NCI-H748 treated with DMSO at 0.1 percent for 48 hours (cell line): ENCODE data around the gene CSRP2.

Experiments used
- DNase-seq: peaks from one replicate; lab custom pipeline; 2025; lab: John Stamatoyannopoulos, UW

CSRP2 gene

DNA sequence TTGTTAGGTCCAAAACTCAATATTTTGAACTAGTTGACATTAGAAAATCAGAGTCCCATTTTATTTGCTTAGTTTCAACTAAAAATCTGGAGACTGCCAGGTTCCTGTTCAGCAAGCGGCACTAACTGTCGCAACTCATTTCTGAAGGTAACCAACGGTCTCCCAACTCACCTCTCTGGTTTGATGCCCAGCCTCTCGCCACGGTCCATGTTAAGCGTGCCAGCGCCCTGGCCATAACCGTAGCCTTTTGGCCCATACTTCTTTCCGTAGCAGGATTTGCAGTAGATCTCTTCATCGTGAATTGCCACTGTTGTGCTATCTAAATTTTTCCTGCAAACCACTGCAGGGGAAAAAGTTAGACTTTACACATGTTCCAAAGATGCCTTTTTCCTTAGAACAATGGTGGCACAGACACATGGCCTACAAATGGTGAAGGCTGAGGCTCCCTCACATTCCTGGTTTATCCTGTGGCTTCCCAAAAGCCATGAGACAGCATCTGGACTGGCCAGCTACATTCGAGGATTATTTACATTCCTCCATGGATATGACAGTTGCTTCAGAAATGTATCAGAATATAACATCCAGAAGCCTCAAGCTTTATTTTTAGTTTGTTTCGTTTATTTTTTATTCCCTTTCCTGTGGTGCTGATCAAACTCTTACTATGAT lies 15.7 kb downstream of the CSRP2 start:
- no peak for DNase-seq

DNA sequence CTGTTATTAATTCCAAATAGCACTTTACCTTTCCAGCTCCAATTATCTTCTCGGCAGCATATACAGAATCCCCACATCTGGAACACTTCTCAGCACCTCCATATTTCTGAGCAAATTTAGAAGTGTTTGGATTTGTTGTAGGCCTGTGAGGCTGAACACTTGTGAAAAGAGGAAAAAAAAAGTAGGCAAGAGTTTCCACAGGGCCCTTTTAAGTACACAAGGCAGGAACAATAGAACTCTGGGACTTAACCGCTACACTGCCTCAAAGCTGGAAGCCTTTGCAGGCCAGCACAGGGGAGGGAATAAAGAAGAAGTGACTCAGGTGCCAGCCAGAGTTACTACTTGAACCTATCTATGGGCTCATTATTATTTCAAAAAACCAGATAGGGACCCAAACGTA lies 18.6 kb downstream of the CSRP2 start:
- DNase-seq = no peak

GRCh38 chr12:76859611-76860010 lies 19.2 kb downstream of the CSRP2 start:
- no peak for DNase-seq

GRCh38 chr12:76856018-76856644 lies 22.7 kb downstream of the CSRP2 start:
- no peak for DNase-seq

- no peak for DNase-seq
Measured at GRCh38 chr12:76855271-76855670, 23.5 kb downstream of the CSRP2 start.

GRCh38 chr12:76852106-76852505 lies 26.7 kb downstream of the CSRP2 start:
- no peak for DNase-seq

DNA sequence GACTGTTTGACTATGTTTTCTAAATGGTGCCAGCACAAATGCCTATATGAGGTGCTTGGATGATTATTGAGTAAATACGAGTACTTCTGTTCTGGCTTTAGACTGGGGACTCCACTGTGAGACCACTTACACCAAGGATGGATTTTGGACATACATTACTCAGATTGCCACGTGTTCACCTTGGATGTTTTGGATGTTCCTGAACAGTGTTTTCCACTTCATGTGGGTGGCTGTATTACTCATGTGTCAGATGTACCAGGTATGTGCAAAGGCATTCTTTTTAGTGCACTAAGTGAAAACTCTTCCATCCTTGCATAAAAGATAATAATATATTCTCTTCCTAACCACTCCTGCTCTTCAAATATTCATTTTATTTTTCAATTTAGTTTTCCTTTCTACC lies 30.7 kb downstream of the CSRP2 start:
- no peak for DNase-seq

DNA sequence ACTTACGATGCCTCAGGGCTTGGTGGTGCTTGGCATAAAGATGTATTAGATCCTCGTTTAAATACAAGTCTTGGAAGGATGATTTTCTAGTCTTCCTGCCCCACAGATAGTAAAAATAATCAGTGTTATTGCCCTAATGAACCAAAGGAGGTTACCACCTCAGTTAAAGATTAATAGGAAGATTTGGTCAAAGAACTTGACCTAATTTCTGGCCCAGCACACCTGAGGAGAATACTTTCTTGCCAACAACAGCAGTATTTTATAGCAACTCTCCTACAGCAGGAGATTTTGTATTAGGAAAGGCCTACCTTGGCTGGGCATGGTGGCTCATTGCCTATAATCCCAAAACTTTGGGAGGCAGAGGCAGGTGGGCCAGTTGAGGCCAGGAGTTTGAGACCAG lies 31.6 kb downstream of the CSRP2 start:
- DNase-seq = no peak

DNA sequence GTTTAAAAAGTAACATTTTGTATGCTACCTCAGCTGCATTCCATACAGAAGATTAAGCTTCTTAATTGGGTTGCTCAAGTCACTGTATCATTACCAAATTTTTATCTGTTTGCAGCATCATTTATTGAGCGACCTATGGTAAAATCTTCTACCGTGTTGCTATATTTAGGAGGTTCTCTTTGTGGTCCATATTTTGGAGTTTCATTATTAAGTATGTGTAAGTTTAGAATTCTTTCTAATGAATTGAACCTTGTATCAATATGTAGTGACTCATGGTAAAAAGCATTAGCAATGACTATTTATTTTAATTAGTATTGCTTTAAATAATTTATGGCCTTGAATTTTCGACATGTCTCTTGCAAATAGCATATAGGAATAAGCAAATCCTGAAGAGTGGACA lies 42.2 kb downstream of the CSRP2 start:
- DNase-seq = no peak

DNA sequence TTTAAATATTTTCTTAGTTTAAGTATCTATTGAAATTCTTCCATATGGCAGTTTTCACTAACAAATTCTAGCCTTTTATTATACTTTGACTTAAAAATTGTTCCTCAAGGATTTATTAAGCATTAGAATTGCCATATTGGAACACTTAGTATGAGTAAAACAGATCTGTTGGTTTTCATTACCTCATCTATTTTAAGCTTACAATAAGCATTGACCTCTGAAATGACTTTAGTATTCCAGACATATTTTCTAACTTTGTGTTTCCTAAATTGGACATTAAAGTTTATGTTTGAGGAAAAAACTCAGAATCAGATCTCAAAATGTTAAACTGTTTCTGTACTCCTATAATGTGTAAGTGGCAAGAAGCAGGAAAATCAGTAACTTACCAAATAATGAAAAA lies 48.4 kb downstream of the CSRP2 start:
- no peak for DNase-seq

DNA sequence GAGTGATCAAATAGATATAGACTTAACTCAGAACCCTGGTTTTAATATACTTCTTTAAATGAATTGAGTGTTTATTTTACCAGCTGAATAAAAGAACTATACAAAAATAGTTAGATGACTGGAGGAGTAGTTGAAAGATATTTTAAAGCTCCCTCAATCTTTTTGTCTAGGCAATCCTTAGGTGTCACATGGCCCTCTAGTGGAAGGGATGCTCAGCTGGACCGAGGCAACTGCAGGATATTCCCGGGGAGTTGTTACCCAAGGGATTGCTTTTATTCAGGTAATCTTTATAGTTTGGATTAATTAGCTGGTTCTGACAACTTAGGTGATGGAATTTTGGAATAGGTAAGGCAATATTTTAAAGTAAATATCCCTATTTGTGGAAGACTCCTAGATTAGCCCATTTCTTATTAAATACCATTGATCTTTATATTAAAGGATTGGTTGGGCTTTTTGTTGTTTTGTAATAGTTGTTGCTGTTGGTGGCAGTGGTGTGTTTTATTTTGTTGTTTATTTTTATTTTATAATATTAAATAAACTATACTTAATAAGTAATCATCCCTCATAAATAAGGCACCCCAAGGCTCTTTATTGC lies 57.8 kb downstream of the CSRP2 start:
- no peak for DNase-seq

- DNase-seq = no peak
Measured at GRCh38 chr12:76813972-76814371, 64.8 kb downstream of the CSRP2 start.

DNA sequence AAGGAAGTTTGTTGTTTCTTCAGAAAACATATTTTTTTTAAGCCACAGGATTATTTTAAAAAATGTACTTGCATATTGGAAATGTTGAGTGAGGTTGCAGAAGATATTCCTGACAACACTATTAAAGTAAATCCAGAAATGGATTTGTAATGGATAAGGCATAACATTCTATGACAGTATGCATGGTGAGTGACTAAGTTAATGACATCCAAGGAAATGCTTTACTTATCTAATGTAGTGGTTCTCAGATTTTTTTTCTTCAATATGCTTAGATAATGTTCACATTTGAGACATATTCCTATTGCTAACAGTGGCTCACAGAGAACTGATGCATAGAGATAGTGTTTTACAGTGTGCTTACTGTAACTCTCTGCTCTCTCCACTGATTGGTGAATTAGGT lies 65.6 kb downstream of the CSRP2 start:
- no peak for DNase-seq

- no peak for DNase-seq
Measured at GRCh38 chr12:76811976-76812375, 66.8 kb downstream of the CSRP2 start.

- DNase-seq = no peak
Measured at GRCh38 chr12:76810671-76811419, 68.0 kb downstream of the CSRP2 start.
